Uterus (tissue), 4 donors: ENCODE measurements around the gene LDAH. TPM values are rescaled to one million over a fixed set of nuclear protein-coding genes. Genes with fewer than 3 reads are reported as not detected.

Experiments
- DNase-seq, 2 donors: peaks; one replicate each; pipeline ENCODE4 v3.0.0-alpha.2; 2019 to 2020
- H3K27ac ChIP-seq, 2 donors: fragments of 200-600 bp; sonication (generic); 1 replicate in 1 of 2; 2 replicates in 1 of 2; pipeline ENCODE4 v1.5.1; 2016 to 2018
- H3K27me3 ChIP-seq, 2 donors: fragments of 200-600 bp; sonication (generic); one replicate each; pipeline ENCODE4 v1.5.1; 2018 to 2019; ENCODE audit warnings: control low read depth in 1 of 2
- H3K36me3 ChIP-seq, 2 donors: fragments of 200-600 bp; sonication (generic); one replicate each; pipeline ENCODE4 v1.5.1; 2019; ENCODE audit warnings: control low read depth in 1 of 2
- H3K4me1 ChIP-seq, 2 donors: fragments of 200-600 bp; sonication (generic); one replicate each; pipeline ENCODE4 v1.5.1; 2018 to 2019; ENCODE audit warnings: control low read depth in 1 of 2
- H3K4me3 ChIP-seq, 2 donors: fragments of 200-600 bp; sonication (generic); 1 replicate in 1 of 2; 2 replicates in 1 of 2; pipeline ENCODE4 v1.5.1; 2018 to 2019; ENCODE audit warnings: mild to moderate bottlenecking in 1 of 2
- H3K9me3 ChIP-seq, 2 donors: fragments of 200-600 bp; sonication (generic); one replicate each; pipeline ENCODE4 v1.5.1; 2019; ENCODE audit warnings: control low read depth in 1 of 2
- POLR2A ChIP-seq, 2 donors: fragments of 450-650 bp; IDR thresholded peaks; one replicate each; pipeline ENCODE4 v1.6.1; 2016; ENCODE audit warnings: antibody characterized with exemption in 2 of 2, mild to moderate bottlenecking in 1 of 2, moderate library complexity in 1 of 2
- intact Hi-C: fragments of 100-400 bp; cut with DNase I; formaldehyde crosslinking; loops from one replicate; pipeline ENCODE4 v1.15.1; 2023; ENCODE audit warnings: low total_unique reads
- total RNA-seq, 4 donors: library from RNA; depleted of rRNA in 3 of 4; stranded (reverse); fragments of >200 nt in 3 of 4; gene quantifications; one replicate each; pipeline versions ENCODE4 v1.1.0 to v1.2.4, GENCODE V29; 2014 to 2023
- TF ChIP-seq, protein P1 (sequence below), 4 experiments: fragments of 200-600 bp in 2 of 4; fragments of 450-650 bp in 2 of 4; sonication (generic) in 2 of 4; IDR thresholded peaks; one replicate each; pipeline ENCODE4 v1.5.1; 2016 to 2019; ENCODE audit warnings: antibody characterized with exemption in 4 of 4, mild to moderate bottlenecking in 2 of 4, moderate library complexity in 1 of 4
- donor health status: DM: yes; HTN: yes; CAD: no.

LDAH gene
- total RNA-seq, 4 donors from 2014 or later, result 9.7 to 62.4 (median 19.9) TPM

DNA sequence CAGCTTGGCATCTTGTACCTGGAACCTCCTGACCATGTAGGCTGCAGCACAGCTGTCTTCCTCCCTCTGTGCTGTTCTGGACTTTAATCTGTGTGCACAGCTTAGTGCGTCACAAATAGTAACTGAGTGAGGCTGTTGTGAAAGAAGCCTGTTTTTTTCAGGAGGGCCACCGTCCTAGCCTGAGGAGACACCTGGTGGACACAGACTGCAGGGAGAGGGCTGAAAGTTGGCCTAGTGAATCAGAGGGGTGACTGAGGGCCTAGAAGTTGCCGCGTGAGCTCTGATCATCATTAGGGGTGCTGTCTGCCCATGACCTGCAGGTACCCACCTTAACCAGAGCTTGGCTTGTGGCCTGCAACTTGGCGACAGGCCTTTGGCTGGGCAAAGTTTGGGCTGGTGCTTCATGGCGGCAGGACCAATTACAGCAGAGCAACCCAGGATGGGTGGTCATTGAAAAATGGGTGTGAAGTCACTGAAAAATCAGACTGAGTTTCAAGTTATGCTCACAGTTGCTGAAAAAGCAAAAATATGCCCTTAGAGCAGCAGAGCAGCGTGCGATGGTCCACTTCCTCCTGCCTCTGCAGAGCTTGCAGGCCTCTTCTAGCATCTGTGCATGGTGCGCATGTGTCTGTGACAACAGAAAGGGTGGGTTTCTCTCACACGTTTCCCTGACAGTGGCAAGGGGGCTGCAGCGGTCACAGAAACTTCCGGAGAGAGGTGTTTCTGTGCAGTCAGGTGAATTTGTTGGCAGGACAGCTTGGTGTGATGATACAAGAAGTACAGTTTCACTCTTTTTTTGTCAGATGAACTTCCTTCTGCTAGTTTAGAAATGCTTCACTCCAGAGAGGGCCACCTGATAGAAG lies 146.3 kb downstream of the LDAH start:
- H3K36me3 ChIP-seq, result no peaks in the 10 kb centered on the region
- no peaks in the 10 kb centered on the region for H3K9me3 ChIP-seq
- TF ChIP-seq POLR2A (IDR thresholded peaks at IDR 0.05), result no peak
- TF ChIP-seq, protein P1, sequence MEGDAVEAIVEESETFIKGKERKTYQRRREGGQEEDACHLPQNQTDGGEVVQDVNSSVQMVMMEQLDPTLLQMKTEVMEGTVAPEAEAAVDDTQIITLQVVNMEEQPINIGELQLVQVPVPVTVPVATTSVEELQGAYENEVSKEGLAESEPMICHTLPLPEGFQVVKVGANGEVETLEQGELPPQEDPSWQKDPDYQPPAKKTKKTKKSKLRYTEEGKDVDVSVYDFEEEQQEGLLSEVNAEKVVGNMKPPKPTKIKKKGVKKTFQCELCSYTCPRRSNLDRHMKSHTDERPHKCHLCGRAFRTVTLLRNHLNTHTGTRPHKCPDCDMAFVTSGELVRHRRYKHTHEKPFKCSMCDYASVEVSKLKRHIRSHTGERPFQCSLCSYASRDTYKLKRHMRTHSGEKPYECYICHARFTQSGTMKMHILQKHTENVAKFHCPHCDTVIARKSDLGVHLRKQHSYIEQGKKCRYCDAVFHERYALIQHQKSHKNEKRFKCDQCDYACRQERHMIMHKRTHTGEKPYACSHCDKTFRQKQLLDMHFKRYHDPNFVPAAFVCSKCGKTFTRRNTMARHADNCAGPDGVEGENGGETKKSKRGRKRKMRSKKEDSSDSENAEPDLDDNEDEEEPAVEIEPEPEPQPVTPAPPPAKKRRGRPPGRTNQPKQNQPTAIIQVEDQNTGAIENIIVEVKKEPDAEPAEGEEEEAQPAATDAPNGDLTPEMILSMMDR (IDR thresholded peaks at IDR 0.05), result peak in 3 of 4 experiments; percentile 15 to 49 (median 32)
- peaks cover 4 to 11% of the 10 kb centered on the region in 2 donors for H3K4me1 ChIP-seq
- intact Hi-C loops, result no loop called here
- no peak for DNase-seq
- H3K27me3 ChIP-seq, result no peaks in the 10 kb centered on the region
- H3K27ac ChIP-seq, result peak overlapping the region in 1 of 2 donors; percentile 62
- H3K4me3 ChIP-seq, result no peak overlapping the region

DNA sequence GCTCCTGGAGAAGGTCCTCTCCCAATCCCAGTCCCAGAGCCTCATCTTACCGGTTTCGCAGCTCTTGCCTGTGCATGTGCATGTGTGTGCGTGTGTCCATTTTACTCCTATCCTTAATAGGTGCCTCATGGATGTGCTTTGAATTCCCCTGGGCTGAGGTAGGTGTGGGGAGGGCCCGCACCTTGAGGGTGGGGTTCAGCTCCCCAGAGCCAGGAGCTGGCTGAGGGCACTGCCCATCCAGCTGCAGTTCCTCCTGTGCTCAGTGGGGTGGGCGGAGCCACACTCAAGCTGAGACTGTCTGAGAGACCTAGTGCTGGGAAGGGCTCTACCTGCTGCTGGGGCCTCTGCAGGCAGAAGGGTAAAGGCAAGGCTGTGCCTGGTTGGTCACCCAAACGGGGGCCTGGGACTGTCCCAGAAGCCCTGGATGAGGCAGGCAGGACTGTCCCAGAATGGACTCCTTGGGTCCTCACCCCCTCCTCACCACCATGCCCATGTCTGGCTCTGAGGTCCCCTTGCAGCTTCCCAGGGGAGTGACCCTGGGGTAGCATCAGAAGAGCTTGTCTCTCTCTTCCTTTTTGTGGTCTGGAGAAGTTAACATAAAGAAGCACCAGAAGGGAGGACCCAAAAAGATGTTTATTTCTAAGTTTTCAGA lies 147.1 kb downstream of the LDAH start:
- intact Hi-C loops, result no loop called here
- TF ChIP-seq, protein P1 (IDR thresholded peaks at IDR 0.05), result no peak
- TF ChIP-seq POLR2A (IDR thresholded peaks at IDR 0.05), result no peak
- H3K9me3 ChIP-seq, result no peaks in the 10 kb centered on the region
- no peak for DNase-seq
- no peak overlapping the region for H3K4me3 ChIP-seq
- H3K27me3 ChIP-seq, result no peaks in the 10 kb centered on the region
- no peaks in the 10 kb centered on the region for H3K36me3 ChIP-seq
- peak overlapping the region; percentile 62 to 81 for H3K27ac ChIP-seq
- peaks cover 4 to 11% of the 10 kb centered on the region in 2 donors for H3K4me1 ChIP-seq

DNA sequence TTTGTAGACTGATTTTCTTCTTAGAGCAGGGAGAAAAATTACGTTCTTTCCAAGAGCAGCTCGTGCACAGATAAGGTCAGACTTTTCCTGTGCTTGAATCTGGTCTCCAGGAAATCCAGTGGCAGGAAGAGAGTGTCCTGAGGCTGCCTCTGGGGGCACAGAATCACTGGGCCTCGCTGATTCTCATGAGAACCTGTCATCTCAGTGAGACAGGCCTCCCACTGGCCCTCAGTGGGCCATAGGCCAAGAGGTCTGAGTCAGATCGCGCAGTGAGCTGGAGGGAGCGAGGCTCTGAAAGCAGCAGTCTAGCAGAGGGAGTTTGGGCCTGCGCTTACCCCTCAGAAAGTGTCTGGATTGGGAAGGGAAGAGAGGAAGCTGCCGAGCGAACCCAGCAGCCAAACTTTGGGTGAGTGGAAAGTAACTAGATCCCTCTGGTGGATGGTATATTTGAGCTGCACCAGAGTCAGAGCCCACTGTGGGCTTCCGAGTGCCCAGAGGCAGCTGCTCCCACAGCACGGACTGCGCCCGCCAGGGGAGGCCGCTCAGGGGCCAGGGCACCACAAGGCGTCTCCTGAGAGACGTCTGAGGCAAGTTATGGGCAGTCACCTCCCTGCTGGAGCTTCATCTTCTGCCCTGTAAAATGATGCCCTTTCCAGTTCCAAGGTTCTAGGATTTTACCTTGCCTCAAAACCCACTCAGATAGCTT lies 147.8 kb downstream of the LDAH start:
- no peaks in the 10 kb centered on the region for H3K27me3 ChIP-seq
- TF ChIP-seq POLR2A (IDR thresholded peaks at IDR 0.05), result no peak
- TF ChIP-seq, protein P1 (IDR thresholded peaks at IDR 0.05), result no peak
- intact Hi-C loops, result no loop called here
- H3K36me3 ChIP-seq, result no peaks in the 10 kb centered on the region
- no peak overlapping the region for H3K4me3 ChIP-seq
- peak; percentile 79 to 83 for DNase-seq
- peak overlapping the region; percentile 62 to 81 for H3K27ac ChIP-seq
- no peaks in the 10 kb centered on the region for H3K9me3 ChIP-seq
- peaks cover 4 to 11% of the 10 kb centered on the region in 2 donors for H3K4me1 ChIP-seq

DNA sequence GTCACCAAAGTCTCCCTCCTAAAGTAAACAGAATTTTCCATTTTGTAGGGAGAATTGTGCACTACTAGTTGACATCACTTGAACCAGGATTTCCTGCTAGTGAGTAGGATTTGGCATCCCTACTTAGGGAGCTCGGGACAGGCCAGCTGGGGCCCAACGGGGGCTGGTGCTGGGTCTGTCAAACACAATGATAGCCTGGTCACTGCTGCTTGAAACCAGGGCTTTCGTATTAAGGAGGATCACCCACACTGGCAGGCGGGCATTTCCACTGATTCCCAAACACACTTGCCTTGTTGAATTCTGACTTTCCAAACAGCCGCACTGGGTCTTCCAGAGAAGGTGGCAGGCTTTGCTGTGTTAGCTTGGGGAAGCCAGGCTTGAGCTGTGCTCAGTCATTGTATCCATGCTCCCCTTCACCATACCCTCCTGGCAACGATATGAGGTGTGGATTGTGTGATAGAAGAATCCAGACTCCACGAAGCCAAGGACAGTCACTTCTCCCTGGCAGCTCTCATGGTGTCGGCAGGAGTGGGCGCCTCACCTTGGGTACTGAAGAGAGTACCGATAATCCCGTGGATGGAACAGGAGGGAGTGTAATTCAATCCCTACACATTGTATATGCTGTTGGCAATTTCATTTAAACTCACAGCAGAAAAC lies 148.5 kb downstream of the LDAH start:
- no peaks in the 10 kb centered on the region for H3K9me3 ChIP-seq
- H3K27ac ChIP-seq, result peak overlapping the region; percentile 62 to 81
- DNase-seq, result no peak
- H3K27me3 ChIP-seq, result no peaks in the 10 kb centered on the region
- no peak overlapping the region for H3K4me3 ChIP-seq
- no peaks in the 10 kb centered on the region for H3K36me3 ChIP-seq
- no peak for TF ChIP-seq POLR2A (IDR thresholded peaks at IDR 0.05)
- TF ChIP-seq, protein P1 (IDR thresholded peaks at IDR 0.05), result no peak
- peaks cover 4 to 11% of the 10 kb centered on the region in 2 donors for H3K4me1 ChIP-seq
- intact Hi-C loops, result no loop called here
